BJ (cell line): Measurements from ENCODE around the gene MIAT. TPM values are rescaled to one million over a fixed set of nuclear protein-coding genes. Genes with fewer than 3 reads are reported as not detected.

Experiments
- CTCF ChIA-PET: fragments of 350-600 bp; formaldehyde crosslinking; extraction: SDS; loops from one replicate; lab custom pipeline; 2021; ENCODE audit warnings: antibody characterized with exemption, inconsistent platforms; lab: Yijun Ruan, JAX
- POLR2A ChIA-PET: fragments of 300-600 bp; sonication (Branson Sonifier 250); formaldehyde crosslinking; extraction: SDS; loops from one replicate; lab custom pipeline; 2021; ENCODE audit warnings: antibody characterized with exemption; lab: Charles Lee
- DNase-seq: peaks from one replicate; pipeline ENCODE4 v3.0.0-alpha.2; 2011; ENCODE audit warnings: low read depth
- H3K27me3 ChIP-seq: 2 replicates; pipeline ENCODE4 v1.6.0; 2011; ENCODE audit warnings: low read length; ENCODE audit not compliant: control insufficient read depth, insufficient read depth
- H3K36me3 ChIP-seq: 2 replicates; pipeline ENCODE4 v1.5.1; 2011; ENCODE audit warnings: low read length; ENCODE audit not compliant: control insufficient read depth, insufficient read depth
- H3K4me3 ChIP-seq: 2 replicates; pipeline ENCODE4 v1.5.1; 2011; ENCODE audit warnings: low read depth, mild to moderate bottlenecking, control low read depth, low read length
- polyA plus RNA-seq: library from polyadenylated mRNA; depleted of rRNA; stranded (reverse); fragments of >200 nt; gene quantifications from 2 replicates; pipeline ENCODE4 v1.2.3, GENCODE V29; 2011
- TF ChIP-seq, protein P1 (sequence below): IDR thresholded peaks from 2 replicates; pipeline ENCODE4 v1.5.1; 2011; ENCODE audit warnings: low read depth, mild to moderate bottlenecking, control low read depth, inconsistent platforms, low read length, moderate library complexity; ENCODE audit not compliant: insufficient read depth

MIAT gene
- polyA plus RNA-seq, 1 experiment = 1.1 TPM

DNA sequence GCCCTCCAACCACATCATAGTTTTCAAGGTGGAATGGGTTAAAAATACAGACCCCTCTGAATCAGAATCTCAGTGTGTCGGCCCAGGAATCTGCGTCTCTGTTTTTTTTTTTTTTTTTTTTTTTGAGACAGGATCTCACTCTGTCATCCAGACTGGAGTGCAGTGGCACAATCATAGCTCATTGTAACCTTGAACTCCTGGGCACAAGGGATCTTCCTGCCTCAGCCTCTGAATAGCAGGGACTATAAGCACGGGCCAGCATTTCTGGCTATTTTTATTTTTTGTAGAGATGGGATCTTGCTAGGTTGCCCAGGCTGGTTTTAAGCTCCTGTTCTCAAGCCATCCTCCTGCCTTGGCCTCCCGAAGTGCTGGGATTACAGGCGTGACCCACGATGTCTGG lies 28.2 kb downstream of the MIAT start:
- H3K36me3 ChIP-seq = peaks cover 2% of the 10 kb centered on the region; the same call in 1 of the 2 replicates
- ChIA-PET POLR2A (no interaction called here), CTCF (interaction anchor here (1.2 kb wide), 1 partner anchor 12 kb away, joined by 3 read pairs; no protein-coding TSS in a partner anchor)
- no peak overlapping the region for H3K4me3 ChIP-seq
- DNase-seq = no peak
- TF ChIP-seq, protein P1, sequence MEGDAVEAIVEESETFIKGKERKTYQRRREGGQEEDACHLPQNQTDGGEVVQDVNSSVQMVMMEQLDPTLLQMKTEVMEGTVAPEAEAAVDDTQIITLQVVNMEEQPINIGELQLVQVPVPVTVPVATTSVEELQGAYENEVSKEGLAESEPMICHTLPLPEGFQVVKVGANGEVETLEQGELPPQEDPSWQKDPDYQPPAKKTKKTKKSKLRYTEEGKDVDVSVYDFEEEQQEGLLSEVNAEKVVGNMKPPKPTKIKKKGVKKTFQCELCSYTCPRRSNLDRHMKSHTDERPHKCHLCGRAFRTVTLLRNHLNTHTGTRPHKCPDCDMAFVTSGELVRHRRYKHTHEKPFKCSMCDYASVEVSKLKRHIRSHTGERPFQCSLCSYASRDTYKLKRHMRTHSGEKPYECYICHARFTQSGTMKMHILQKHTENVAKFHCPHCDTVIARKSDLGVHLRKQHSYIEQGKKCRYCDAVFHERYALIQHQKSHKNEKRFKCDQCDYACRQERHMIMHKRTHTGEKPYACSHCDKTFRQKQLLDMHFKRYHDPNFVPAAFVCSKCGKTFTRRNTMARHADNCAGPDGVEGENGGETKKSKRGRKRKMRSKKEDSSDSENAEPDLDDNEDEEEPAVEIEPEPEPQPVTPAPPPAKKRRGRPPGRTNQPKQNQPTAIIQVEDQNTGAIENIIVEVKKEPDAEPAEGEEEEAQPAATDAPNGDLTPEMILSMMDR = no peak
- H3K27me3 ChIP-seq = no peaks in the 10 kb centered on the region

DNA sequence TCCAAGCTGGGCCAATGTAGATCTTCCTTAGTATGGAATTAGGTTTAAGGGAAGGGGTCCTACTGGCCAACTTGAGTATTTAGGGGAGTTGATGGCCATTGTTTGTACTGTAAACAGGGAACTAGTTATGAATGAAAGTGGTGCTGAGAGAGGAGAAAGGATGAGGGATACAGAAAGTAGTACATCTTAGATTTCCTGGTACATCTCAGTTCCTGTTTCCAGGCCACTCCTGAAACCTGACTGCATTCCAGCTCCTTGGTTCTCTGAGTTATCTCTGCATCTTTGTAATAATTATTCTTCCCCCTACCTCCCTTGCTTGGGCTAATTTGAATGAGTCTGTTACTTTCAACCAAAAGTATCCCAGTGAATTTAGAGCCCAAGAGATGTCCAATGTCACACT lies 30.1 kb downstream of the MIAT start:
- ChIA-PET CTCF (interaction anchor here (1.2 kb wide), 1 partner anchor 30 kb away, joined by 3 read pairs; no protein-coding TSS in a partner anchor), POLR2A (no interaction called here)
- no peak overlapping the region for H3K4me3 ChIP-seq
- DNase-seq = no peak
- H3K36me3 ChIP-seq = no peaks in the 10 kb centered on the region
- TF ChIP-seq, protein P1 = no peak
- H3K27me3 ChIP-seq = no peaks in the 10 kb centered on the region

DNA sequence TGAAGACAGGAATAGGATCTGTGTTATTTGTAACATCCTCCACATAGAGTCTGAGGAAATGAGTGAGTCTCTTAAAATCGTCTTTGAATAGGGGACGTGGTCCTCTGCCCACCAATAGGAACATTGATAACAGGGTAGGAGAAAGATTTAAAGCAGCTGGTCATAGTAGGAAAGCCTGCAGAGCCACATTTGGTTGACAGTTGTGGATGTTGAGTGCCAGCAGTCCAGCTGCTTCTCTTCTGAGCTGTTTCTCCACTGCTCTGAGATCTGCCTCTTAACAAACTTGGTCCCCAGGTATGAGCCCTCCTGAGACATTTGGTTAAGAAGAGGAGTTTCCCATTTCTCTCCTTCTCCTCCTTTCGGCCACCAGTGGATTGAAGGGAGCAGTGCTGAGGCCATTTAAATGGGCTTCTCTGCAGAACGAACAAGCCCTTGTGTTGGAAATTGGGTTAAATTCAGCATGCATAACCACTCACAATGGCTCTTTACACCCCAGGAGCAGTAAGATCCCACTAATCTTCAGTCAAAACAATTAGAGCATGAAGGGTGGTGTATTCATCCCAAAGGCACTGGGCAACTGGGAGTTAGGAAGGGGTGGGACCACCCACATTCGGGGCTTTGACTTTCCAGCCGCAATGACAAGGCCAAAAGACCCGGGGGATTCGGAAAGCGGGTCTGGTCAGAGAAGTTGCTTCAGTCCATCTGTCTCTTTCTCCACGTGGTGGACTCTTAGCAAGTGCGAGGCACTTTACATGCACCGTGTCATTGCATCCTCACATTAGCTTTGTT lies 32.3 kb downstream of the MIAT start:
- Histone ChIP-seq H3K36me3 (no peaks in the 10 kb centered on the region; the same call in 1 of the 2 replicates), H3K4me3 (no peak overlapping the region), H3K27me3 (no peaks in the 10 kb centered on the region)
- TF ChIP-seq, protein P1 = no peak
- POLR2A ChIA-PET = no interaction called here
- CTCF ChIA-PET = interaction anchor here (0.7 to 1.9 kb wide), 3 partner anchors 9 to 11 kb away, joined by 3 to 4 read pairs (median 4); no protein-coding TSS in a partner anchor
- DNase-seq = no peak

DNA sequence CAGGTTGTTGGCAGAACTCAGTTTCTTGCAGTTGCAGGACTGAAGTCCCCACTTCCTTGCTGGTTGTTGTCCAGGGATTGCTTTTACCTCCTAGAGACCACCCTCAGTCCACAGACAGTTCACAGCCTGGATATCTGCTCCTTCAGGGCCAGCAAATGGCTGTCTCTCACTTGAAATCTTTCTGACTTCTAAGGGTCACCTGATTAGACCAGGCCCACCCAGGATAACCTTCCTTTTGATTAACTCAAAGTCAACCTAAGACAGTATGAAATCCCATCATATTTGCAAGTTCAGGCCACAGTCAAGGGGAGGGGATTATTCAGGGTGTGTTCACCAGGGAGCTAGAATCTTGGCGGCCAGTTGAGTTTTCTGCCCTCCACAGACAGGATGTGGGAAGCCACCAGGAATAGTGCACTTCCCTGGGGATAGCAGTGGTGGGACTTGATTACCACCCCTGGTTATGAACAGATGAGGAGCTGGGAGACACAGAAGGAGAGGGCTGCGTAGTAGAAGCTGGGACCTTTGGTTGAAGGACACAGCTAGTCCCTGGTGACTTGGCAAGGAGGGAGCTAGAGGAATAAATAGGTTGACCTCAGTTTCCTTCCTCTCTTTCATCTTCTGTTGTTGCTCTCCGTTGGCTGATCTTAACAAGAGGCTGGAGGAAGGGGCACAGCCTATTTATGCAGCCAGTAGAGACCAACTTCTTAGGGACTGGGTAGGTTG lies 33.4 kb downstream of the MIAT start:
- DNase-seq = no peak
- Histone ChIP-seq H3K4me3 (no peak overlapping the region), H3K27me3 (no peaks in the 10 kb centered on the region), H3K36me3 (no peaks in the 10 kb centered on the region; the same call in 1 of the 2 replicates)
- POLR2A ChIA-PET = no interaction called here
- CTCF ChIA-PET = interaction anchor here (1.0 to 1.9 kb wide), 3 partner anchors 9 to 13 kb away, joined by 4 to 5 read pairs (median 4); no protein-coding TSS in a partner anchor
- TF ChIP-seq, protein P1 = no peak

DNA sequence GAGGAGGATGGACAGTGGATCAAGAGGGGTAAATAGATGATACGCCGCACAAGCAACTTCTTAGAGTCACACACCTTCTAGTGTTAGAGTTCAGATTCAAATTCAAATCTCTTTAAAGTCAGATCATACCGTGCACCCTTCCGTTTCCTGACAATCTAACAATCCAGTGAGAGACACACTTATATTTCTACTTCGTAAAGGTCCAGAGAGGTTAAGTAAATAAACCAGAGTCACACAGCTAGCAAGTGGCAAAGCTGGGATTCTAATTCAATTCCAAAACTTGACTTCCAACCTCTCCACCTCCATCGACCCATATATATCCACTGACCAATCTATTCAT lies 34.0 kb downstream of the MIAT start:
- TF ChIP-seq, protein P1 = no peak
- Histone ChIP-seq H3K27me3 (no peaks in the 10 kb centered on the region), H3K4me3 (no peak overlapping the region), H3K36me3 (no peaks in the 10 kb centered on the region; the same call in 1 of the 2 replicates)
- ChIA-PET CTCF (interaction anchor here (1.0 to 1.4 kb wide), 2 partner anchors 9 to 13 kb away, joined by 4 to 5 read pairs; no protein-coding TSS in a partner anchor), POLR2A (no interaction called here)
- DNase-seq = no peak
